ENCODE measurements around the gene WDR62. TPM values are rescaled to one million over a fixed set of nuclear protein-coding genes. Genes with fewer than 3 reads are reported as not detected.

The WDR62 gene
- polyA plus RNA-seq, 1 donor from 2014 or later: 0.35 TPM

GRCh38 chr19:36019061-36019670 lies 35.5 kb upstream of the WDR62 start:
- H3K9me3 ChIP-seq (ENCODE audit: low read length): no peaks in the 10 kb centered on the region

GRCh38 chr19:36023432-36023831 lies 31.3 kb upstream of the WDR62 start:
- Histone ChIP-seq H3K9ac (ENCODE audit: low read length) (no peak overlapping the region), H3K36me3 (ENCODE audit: insufficient read depth, low read length) (no peaks in the 10 kb centered on the region), H3K27me3 (ENCODE audit: insufficient read depth, low read depth, low read length) (no peaks in the 10 kb centered on the region), H3F3A (ENCODE audit: insufficient read depth, low read length, poor library complexity, severe bottlenecking) (no peaks in the 10 kb centered on the region), H2AFZ (ENCODE audit: low read depth, low read length) (no peak overlapping the region), H3K4me3 (ENCODE audit: low read length) (no peak overlapping the region), H4K20me1 (ENCODE audit: insufficient read depth) (no peaks in the 10 kb centered on the region), H3K9me3 (ENCODE audit: low read length) (no peaks in the 10 kb centered on the region), H3K79me2 (replicated peaks; ENCODE audit: insufficient read depth, low read length) (no peaks in the 10 kb centered on the region), H3K4me2 (ENCODE audit: low read length) (no peak overlapping the region), H3K9me2 (ENCODE audit: insufficient read depth, low read length) (no peaks in the 10 kb centered on the region), H3K27ac (ENCODE audit: low read length) (no peak overlapping the region)
- TF ChIP-seq TAF1 (IDR thresholded peaks at IDR 0.05; ENCODE audit: low read depth): no peak
- no peak for TF ChIP-seq CTCF (IDR thresholded peaks at IDR 0.05; ENCODE audit: poor library complexity, severe bottlenecking)
- TF ChIP-seq EP300 (conservative IDR thresholded peaks at IDR 0.05; ENCODE audit: poor library complexity, severe bottlenecking): no peak
- TF ChIP-seq EZH2 (IDR thresholded peaks at IDR 0.05; ENCODE audit: borderline replicate concordance, insufficient read depth, low read length, poor library complexity, severe bottlenecking): no peak
- TF ChIP-seq RAD21 (conservative IDR thresholded peaks at IDR 0.05): no peak
- TF ChIP-seq POLR2AphosphoS5 (IDR thresholded peaks at IDR 0.05): no peak
- TF ChIP-seq SMC3 (conservative IDR thresholded peaks at IDR 0.05; ENCODE audit: poor library complexity): no peak
- TF ChIP-seq MXI1 (conservative IDR thresholded peaks at IDR 0.05; ENCODE audit: poor library complexity, severe bottlenecking): no peak
- TF ChIP-seq REST (IDR thresholded peaks at IDR 0.05; ENCODE audit: borderline replicate concordance): no peak

More at GRCh38 chr19:36019061-36019670, 35.5 kb upstream of the WDR62 start:
- no peak overlapping the region for H3K9ac ChIP-seq (ENCODE audit: low read length)
- H2AFZ ChIP-seq (ENCODE audit: low read depth, low read length): no peak overlapping the region
- peaks cover 5% of the 10 kb centered on the region for H3K36me3 ChIP-seq (ENCODE audit: insufficient read depth, low read length)
- H3K4me3 ChIP-seq (ENCODE audit: low read length): no peak overlapping the region
- no peaks in the 10 kb centered on the region for H3K9me2 ChIP-seq (ENCODE audit: insufficient read depth, low read length)
- no peaks in the 10 kb centered on the region for H3K79me2 ChIP-seq (replicated peaks; ENCODE audit: insufficient read depth, low read length)
- no peaks in the 10 kb centered on the region for H3K27me3 ChIP-seq (ENCODE audit: insufficient read depth, low read depth, low read length)
- no peaks in the 10 kb centered on the region for H4K20me1 ChIP-seq (ENCODE audit: insufficient read depth)
- no peak overlapping the region for H3K27ac ChIP-seq (ENCODE audit: low read length)
- H3F3A ChIP-seq (ENCODE audit: insufficient read depth, low read length, poor library complexity, severe bottlenecking): no peaks in the 10 kb centered on the region
- TF ChIP-seq RAD21 (conservative IDR thresholded peaks at IDR 0.05) (no peak), MXI1 (conservative IDR thresholded peaks at IDR 0.05; ENCODE audit: poor library complexity, severe bottlenecking) (no peak), EZH2 (IDR thresholded peaks at IDR 0.05; ENCODE audit: borderline replicate concordance, insufficient read depth, low read length, poor library complexity, severe bottlenecking) (no peak)
- no peak overlapping the region for H3K4me2 ChIP-seq (ENCODE audit: low read length)

Data from neural cell (in vitro differentiated cells).